NCI-H526 treated with DMSO at 0.1 percent for 48 hours (cell line): ENCODE data around the gene BCL2L14.

Source experiments
- DNase-seq: peaks from one replicate; lab custom pipeline; 2025; lab: John Stamatoyannopoulos, UW

BCL2L14 gene

GRCh38 chr12:12070674-12071656 is at the start of gene BCL2L14:
TSS of gene BCL2L14 (plus strand) at chr12:12070939. CDS start at chr12:12079306, 8,367 bp downstream.
- DNase-seq, result no peak

- no peak for DNase-seq
Observed at GRCh38 chr12:12022306-12022936, 48.3 kb upstream of the BCL2L14 start.

- DNase-seq, result no peak
Observed at GRCh38 chr12:12023456-12023855, 47.3 kb upstream of the BCL2L14 start.

- DNase-seq, result no peak
Observed at GRCh38 chr12:12024911-12025682, 45.6 kb upstream of the BCL2L14 start.

- DNase-seq, result no peak
Observed at GRCh38 chr12:12025799-12026386, 44.8 kb upstream of the BCL2L14 start.

- DNase-seq, result no peak
Observed at GRCh38 chr12:12028668-12029402, 41.9 kb upstream of the BCL2L14 start.

GRCh38 chr12:12029653-12030052 is 41.1 kb upstream of the BCL2L14 start:
- DNase-seq, result no peak

- no peak for DNase-seq
Observed at GRCh38 chr12:12032260-12032791, 38.4 kb upstream of the BCL2L14 start.

- DNase-seq, result peak; percentile 87
Observed at GRCh38 chr12:12032851-12033797, 37.6 kb upstream of the BCL2L14 start.

- DNase-seq, result no peak
Observed at GRCh38 chr12:12033824-12034223, 36.9 kb upstream of the BCL2L14 start.

GRCh38 chr12:12034344-12034743 is 36.4 kb upstream of the BCL2L14 start:
- DNase-seq, result no peak

GRCh38 chr12:12035229-12035628 is 35.5 kb upstream of the BCL2L14 start:
- DNase-seq, result no peak

GRCh38 chr12:12036901-12037300 is 33.8 kb upstream of the BCL2L14 start:
- DNase-seq, result no peak

GRCh38 chr12:12039897-12040296 is 30.8 kb upstream of the BCL2L14 start:
- DNase-seq, result no peak

GRCh38 chr12:12046401-12046800 is 24.3 kb upstream of the BCL2L14 start:
- no peak for DNase-seq

GRCh38 chr12:12047682-12048081 is 23.1 kb upstream of the BCL2L14 start:
- DNase-seq, result no peak

GRCh38 chr12:12048266-12048665 is 22.5 kb upstream of the BCL2L14 start:
- no peak for DNase-seq

- DNase-seq, result no peak
Observed at GRCh38 chr12:12048714-12049113, 22.0 kb upstream of the BCL2L14 start.

GRCh38 chr12:12051668-12052067 is 19.1 kb upstream of the BCL2L14 start:
- DNase-seq, result no peak

- DNase-seq, result no peak
Observed at GRCh38 chr12:12054993-12055392, 15.7 kb upstream of the BCL2L14 start.
